Stomach (tissue), 4 donors: ENCODE data around the gene FAM193A.

Experiments
- POLR2A ChIP-seq, 4 donors: fragments of 450-650 bp; IDR thresholded peaks; one replicate each; pipeline ENCODE4 v1.6.1; 2016; ENCODE audit warnings: antibody characterized with exemption in 4 of 4, control low read depth in 2 of 4, mild to moderate bottlenecking in 1 of 4, moderate library complexity in 1 of 4
- TF ChIP-seq, protein P1 (sequence below), 7 experiments: fragments of 450-650 bp in 4 of 7; fragments of 200-600 bp in 3 of 7; sonication (generic) in 3 of 7; IDR thresholded peaks; one replicate each; pipeline ENCODE4 v1.5.1; 2016 to 2019; ENCODE audit warnings: antibody characterized with exemption in 7 of 7, control low read depth in 2 of 7, mild to moderate bottlenecking in 1 of 7

DNA sequence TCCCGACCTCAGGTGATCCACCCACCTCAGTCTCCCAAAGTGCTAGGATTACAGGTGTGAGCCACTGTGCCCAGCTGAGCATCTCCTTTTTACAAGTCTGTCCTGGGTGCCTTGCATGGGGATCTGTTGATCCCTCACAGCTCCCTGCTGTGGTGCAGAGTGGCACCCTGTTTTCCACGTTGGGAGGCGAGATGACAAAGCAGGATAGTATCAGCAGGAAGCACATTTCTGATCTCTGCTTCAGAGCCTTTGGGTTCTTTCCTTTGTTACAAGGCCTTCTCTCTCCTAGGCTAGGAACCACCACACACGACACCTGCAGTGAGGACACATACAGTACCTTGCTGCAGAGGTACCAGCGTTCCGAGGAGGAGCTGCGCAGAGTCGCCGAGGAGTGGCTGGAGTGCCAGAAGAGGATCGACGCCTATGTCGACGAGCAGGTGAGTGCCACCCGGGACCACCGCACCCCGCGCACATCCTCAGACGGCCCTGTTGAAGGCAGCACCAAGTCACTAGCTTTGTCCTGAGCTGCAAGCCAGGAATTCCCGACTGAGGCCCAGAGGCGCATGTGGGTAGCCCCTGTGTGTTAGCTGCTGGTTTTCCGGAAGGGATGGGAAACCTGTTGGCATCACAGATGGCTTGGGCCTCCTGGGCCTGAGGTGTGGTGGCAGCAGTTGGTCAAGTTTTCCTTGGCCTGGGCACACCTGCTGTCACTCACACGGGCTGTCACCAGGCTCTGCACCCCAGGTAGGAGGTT is 110.1 kb downstream of the FAM193A start:
- TF ChIP-seq POLR2A (IDR thresholded peaks at IDR 0.05), result no peak
- TF ChIP-seq, protein P1, sequence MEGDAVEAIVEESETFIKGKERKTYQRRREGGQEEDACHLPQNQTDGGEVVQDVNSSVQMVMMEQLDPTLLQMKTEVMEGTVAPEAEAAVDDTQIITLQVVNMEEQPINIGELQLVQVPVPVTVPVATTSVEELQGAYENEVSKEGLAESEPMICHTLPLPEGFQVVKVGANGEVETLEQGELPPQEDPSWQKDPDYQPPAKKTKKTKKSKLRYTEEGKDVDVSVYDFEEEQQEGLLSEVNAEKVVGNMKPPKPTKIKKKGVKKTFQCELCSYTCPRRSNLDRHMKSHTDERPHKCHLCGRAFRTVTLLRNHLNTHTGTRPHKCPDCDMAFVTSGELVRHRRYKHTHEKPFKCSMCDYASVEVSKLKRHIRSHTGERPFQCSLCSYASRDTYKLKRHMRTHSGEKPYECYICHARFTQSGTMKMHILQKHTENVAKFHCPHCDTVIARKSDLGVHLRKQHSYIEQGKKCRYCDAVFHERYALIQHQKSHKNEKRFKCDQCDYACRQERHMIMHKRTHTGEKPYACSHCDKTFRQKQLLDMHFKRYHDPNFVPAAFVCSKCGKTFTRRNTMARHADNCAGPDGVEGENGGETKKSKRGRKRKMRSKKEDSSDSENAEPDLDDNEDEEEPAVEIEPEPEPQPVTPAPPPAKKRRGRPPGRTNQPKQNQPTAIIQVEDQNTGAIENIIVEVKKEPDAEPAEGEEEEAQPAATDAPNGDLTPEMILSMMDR (IDR thresholded peaks at IDR 0.05), result no peak
